ENCODE results near the gene TMEM131L.

- TF ChIP-seq GATA2 (IDR thresholded peaks at IDR 0.05; ENCODE audit: low read depth, low read length) = no peak
- no peak for TF ChIP-seq GATA3 (IDR thresholded peaks at IDR 0.05; ENCODE audit: low read depth, low read length)
These were observed 17.6 kb downstream of the TMEM131L start for GRCh38 chr4:153483432-153484418.
